GM20431 (cell line): ENCODE results near the gene CYP27B1.
"Not testable (repeated sequence)": the region's sequence is repeated elsewhere in the genome, so short reads cannot be mapped to it uniquely, and the experiment has no call there.

Source experiments
- in situ Hi-C: fragments of 300-500 bp; cut with MseI, MboI; formaldehyde crosslinking; loops from one replicate; pipeline ENCODE4 v1.15.0; 2020; ENCODE audit warnings: low sequenced_read_pairs; ENCODE audit not compliant: unreplicated experiment

Gene CYP27B1

DNA sequence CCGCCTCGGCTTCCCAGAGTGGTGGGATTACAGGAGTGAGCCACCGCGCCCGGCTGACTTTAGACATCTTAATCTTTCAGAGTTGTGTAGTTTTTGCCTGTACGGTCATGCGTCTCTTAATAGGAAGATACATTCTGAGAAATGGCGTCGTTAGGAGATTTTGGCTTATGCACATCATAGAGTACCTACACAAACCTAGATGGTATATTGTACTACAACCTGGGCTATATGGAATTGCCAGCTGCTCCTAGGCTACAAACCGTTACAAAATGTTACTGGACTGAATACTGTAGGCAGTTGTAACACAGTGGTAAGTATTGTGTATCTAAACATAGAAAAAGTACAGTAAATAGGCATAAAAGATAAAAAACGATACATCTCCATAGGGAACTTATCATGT is 17.0 kb upstream of the CYP27B1 start:
- in situ Hi-C loops = no loop called here

DNA sequence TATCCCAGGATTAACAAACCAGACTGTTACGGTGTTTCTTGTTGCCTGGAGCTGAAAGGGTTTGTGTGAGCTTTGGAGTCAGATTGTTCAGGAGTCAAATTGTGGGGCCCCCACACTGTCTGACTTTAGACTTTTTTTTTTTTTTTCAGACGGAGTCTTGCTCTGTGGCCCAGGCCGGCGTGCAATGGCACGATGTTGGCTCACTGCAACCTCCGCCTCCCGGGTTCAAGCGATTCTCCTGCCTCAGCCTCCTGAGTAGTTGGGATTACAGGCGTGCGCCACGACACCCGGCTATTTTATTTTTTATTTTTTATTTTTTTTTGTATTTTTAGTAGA is 16.6 kb upstream of the CYP27B1 start:
- in situ Hi-C loops = no loop called here

DNA sequence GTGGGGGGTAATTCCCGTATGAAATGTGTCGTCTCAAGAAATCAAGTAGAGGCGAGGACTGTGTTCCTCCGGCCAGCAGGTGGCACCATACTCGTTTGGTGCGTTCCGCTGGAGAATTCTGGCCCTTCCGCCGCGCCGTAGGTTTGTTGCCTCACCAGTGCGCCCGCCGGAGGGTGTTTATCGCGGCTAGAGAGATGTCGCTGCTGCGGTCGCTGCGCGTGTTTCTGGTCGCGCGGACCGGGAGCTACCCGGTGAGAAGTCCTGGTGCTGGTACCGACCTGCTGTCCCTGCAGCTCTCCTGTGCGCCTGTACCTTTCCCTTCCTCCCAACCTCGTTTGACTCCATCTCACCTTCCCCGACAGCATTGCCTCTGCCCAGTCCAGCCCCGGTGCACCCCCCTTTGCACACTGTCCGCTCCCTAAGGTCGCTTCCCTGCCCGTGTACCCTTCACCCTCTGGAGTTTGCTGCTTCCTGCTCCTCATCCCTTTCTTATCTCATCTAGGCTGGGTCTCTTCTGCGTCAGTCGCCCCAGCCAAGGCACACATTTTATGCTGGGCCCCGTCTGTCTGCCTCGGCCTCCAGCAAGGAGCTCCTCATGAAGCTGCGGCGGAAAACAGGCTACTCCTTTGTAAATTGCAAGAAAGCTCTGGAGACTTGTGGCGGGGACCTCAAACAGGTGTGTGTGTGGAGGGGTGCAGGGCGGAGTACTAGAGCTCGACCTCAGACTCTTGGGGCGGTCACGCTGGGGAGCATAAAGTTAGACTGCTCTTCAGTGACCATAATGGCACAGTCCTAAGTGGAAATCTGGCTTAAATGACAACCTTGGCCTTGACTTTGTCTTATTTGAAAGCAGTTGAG is 16.0 kb upstream of the CYP27B1 start, which contains the start of gene TSFM:
Gene TSFM, plus strand, starts transcription at position 180 of the 858 bp plus-strand sequence. Its CDS starts 15 bp downstream, at position 195.
- in situ Hi-C loops = no loop called here

DNA sequence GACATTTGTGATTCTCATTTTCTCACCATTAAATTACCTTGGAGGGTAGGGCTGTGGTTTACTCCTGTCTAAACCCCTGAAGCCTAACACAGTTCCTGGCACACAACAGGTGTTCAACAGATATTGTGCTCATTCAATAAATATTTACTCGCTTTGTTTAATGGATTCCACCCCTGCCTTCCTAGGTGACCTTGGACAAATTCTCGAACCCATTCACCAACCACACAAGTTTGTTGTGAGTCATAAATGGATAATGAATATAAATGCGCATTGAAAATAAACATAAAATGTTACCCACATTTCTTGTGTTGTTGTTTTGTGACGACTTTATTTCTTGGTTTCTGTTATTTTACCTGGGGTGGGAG is 15.3 kb upstream of the CYP27B1 start:
- in situ Hi-C loops = no loop called here

DNA sequence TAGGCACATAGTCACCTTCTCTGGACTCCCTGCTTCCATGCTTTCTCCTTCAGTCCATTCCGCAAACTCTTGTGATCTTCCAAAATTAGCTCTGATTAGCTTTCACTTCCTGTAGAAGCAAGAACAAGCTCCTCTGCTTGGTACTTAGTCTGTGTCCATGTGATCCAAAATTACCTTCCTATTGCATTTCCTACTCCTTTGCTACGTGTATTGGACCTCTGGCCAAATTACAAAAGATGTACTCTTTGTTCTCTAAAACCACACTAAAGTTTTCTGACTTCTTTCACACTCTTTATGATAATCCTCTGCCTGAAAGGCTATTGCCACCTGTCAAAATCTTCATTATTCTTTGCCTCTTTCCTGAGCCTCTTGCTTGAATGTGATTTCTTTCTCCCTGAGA is 14.9 kb upstream of the CYP27B1 start:
- in situ Hi-C loops = no loop called here

DNA sequence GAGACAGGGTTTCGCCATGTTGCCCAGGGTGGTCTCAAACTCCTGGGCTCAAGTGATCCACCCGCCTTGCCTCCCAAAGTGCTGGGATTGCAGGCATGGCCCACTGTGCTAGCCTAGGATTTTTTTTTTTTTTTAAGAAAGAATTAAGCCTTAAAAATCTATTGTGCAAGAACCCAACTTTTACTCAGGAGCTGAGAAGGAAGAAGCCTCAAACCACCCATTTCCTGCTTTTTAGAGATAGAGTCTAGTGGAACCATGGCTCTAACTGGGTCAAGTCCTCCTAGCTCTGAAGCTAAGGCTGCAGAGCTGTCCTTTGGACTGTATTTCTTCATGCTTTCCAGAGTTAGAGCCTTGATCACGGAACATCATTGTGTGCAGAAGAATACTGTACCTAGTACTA is 14.4 kb upstream of the CYP27B1 start:
- in situ Hi-C loops = no loop called here

DNA sequence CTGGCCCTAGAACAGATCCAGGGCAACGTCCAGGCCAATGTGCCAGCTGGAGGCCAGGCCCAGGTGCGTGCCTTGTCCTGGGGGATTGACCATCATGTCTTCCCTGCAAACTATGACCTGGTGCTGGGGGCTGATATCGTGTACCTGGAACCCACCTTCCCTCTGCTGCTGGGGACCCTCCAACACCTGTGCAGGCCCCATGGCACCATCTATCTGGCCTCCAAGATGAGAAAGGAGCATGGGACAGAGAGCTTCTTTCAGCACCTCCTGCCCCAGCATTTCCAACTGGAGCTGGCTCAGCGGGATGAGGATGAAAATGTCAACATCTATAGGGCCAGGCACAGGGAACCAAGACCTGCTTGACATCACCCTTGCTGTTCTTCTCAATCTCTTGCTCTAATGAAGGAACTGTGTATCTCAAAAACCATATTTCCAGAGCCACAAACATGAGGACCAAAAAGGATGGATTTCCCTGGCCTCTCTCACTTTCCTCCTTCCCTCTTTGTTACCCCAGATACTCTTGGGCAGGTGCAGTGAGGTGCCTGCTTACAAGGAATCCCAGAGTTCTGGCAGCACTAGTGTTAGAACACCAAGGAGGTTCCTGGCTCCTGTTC is 13.5 kb upstream of the CYP27B1 start:
- in situ Hi-C loops = no loop called here

DNA sequence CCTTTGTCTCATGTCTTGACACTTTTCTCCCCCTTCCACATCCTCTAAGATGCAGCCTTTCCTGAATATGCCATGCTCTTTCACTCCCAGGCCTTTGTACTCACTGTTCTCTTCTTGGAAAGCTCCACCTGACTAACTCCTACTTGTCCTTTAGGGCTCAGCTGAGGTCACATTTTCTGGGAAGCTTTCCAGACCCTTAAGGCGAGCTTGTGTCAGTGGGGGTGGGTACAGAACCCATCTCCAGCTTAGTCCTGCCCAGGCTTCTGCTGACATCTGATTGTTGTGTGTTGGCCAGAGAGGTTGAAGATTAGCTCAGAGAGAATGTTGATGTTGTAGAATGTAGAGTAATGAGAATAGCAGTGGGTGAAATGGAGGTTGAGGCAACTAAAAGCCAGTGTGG is 12.9 kb upstream of the CYP27B1 start:
- in situ Hi-C loops = no loop called here

DNA sequence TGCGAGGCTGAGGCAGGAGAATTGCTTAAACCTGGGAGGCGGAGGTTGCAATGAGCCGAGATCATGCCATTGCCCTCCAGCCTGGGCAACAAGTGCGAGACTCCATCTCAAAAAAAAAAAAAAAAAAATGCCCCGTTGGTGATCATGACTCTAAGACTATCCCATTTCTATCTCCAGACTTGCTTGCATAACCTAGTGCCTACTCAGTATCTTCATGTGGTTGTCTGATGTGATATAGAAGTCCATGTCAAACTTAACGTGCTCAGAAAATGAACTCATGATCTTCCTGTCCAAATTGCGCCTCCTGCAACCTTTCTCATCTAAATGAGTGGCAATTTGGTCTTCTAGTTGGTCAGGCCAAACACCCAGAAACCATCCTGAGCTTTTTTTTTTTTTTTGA is 11.0 kb upstream of the CYP27B1 start:
- in situ Hi-C loops = no loop called here

DNA sequence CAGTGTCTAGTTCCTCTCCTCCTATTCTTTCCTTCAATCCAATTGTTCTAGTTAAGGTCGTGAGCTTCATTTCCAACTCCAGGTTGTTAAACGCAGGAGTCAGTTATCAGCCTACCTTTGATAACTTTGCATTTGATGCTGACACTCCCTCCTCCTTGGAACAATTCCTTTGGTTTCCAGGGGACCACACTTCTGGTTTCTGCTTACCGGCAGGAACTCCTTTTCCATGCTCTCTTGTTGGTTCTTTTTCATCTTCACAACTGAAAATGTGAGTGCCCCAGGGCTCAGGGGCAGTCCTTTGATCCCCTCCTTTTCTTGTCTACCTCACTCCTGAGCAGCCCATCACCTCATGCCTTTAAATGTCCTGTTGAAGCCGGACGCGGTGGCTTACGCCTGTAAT is 10.5 kb upstream of the CYP27B1 start:
- in situ Hi-C loops = no loop called here

DNA sequence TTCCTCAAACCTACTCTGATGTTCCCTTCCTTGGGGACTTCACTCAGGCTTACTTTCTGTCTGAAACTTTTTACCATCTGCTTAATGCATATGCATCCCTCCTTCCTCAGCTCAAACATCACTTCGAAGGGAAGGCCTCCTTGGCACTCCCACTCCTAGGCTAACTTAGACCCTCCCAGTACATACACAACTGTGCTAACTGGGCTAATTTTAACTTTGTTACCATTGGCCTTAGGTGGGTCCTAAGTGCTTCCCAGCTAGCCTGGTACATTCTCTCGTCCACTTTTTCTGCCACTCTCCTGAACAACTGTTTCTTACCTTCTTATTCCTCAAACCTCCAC is 9.3 kb upstream of the CYP27B1 start:
- in situ Hi-C loops = no loop called here

DNA sequence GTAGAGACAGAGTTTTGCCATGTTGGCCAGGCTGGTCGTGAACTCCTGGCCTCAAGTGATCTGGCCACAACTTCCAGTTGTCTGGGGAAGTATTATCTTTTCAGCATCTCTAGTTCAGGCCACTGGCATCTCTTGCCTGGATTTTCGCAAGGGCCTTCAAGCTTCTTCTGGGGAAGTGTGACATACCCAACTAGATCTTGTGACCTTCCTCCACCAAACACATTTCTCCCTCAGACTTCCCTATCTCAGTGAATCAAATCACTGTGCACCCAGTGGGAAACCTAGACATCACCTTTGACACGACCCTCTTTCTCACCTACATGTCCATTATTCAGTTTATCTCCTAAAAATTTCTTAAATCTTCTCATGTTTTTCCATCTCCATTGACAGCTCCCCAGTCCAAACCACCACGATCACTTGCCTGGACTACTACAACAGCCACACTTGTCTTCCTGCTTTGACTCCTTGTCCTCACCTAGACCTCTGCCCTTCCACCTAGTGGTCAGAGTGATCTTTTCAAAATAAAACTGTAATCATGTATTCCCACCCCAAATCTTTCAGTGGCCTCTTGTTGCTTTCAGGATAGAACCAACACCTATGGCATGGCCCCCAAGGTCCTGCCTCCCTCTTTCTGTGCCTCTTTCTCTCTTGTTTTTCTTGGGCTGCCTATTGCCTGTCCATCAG is 8.8 kb upstream of the CYP27B1 start:
- in situ Hi-C loops = no loop called here

DNA sequence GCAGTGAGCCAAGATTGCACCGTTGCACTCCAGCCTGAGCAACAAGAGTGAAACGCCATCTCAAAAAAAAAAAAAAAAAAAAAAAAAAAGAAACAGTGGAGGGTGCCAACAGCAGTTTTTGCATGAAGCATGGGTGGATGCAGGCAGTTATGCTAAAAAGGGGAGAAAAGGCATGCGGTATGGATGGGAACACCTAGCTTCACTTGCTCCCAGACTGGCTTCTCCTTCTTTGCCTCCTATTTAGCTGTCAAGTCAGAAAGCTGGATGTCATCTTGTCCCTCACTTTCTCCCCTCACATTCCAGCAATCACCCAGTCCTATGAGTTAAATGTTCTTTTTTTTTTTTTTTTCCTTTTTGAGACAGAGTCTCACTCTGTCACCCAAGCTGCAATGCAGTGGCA is 8.2 kb upstream of the CYP27B1 start:
- in situ Hi-C loops = no loop called here

DNA sequence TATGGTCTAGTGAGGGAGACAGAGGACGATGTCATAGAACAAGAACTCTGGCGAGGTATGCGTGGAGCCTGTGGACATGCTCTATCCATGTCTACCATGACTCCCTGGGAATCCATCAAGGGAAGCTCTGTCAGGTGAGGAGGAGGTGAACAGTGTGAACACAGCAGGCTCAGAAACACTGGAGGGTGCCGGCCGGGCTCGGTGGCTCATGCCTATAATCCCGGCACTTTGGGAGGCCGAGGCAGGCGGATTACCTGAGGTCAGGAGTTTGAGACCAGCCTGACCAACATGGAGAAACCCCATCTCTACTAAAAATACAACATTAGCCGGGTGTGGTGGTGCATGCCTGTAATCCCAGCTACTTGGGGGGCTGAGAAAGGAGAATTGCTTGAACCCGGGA is 7.8 kb upstream of the CYP27B1 start:
- in situ Hi-C loops = not testable (repeated sequence)

DNA sequence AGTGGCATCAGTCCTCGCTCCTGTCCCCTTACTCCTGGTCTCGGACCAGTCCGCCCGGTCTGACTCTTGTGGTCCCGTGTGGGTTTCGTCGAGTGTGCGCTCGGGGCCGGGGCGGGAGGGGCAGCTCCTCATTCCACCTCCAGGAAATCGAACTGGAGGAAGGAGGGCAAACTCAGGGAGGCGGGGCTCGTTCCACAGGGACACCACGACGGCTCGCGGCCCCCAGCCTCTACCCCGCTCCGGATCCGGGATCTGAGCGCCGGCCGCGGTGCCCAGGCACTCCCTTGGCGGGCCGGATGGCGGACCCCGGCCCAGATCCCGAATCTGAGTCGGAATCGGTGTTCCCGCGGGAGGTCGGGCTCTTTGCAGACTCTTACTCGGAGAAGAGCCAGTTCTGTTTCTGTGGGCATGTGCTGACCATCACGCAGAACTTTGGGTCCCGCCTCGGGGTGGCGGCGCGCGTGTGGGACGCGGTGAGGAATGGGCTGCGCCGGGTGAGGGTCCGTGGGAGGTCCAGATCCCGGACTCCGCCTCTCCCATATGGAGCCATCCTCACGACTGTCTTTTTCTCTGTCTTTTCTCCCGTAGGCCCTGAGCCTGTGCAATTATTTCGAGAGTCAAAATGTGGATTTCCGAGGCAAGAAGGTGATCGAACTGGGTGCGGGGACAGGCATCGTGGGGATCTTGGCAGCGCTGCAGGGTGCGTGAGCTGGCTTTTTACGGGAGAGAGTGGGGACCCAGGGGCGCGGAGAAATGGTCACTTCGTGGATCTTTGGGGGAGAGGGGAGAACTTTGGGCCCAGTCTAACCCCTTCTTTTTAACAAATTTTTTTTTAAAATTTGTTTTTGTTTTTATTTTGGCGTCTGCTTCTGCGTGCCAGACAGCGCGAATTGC is 5.8 kb upstream of the CYP27B1 start, which contains the start of gene EEF1AKMT3:
Gene EEF1AKMT3, plus strand, starts transcription at position 186 of the 894 bp plus-strand sequence. Its CDS starts 111 bp downstream, at position 297.
- in situ Hi-C loops = no loop called here

DNA sequence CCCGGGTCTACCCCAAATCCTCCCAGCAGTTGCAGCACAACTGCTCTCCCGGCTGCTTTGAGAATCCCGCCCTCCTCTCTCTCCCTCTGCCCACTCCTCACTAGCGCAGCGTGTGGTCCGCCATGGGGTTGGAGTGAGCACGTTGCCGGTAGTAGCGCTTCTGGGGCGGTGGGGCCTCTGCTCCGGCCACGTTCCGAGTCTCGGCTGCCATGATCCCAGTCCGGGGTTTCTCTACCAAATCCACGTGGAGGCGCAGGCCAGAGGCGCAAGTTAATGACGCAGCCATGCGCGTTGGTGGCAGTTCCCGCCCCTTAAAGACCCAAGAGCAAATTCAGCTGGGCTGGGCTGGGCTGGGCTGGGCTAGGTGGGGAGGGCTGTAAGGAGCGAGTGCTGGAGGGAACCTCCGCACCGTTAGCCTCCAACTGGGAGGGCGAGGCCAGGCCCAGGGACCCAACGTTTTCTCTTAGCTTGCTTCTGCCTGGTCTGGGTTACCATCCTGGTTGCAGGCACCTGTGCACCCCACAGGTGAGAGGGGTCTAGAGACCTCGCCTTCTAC is 5.1 kb upstream of the CYP27B1 start, which contains the start of gene METTL1:
Gene METTL1, minus strand, starts transcription at position 233 of the 556 bp plus-strand sequence. Its CDS starts 22 bp downstream, at position 211.
- in situ Hi-C loops = no loop called here

DNA sequence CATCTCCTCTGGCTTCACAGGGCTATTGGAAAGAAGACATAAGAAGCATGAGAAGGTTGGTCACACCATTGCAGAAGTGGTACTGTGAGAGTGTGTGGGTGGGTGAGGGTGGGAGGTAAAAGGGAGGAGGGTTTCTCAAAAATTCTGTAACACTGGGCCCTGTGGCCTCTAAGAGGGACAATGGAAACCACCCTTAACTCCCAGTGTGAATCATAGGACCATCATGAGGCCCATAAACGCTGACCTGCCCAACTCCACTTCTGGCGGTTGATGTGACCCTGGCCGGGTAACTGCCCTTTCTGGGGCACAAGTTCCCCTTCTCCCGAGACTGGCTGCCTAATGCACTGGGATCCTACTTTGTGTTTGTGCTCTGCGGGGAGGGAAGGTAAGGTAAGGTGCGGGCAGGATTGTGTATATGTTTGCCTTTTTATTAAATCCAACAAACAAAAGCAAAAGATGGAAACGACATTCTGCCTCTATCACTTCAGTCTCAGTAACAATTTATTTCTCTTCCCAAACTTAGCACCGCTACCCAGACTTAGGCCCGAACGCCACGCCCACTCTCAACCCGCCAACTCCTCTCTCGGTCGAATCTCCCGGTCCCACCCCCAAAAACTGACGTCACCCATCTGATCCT is 4.5 kb upstream of the CYP27B1 start:
- in situ Hi-C loops = no loop called here

DNA sequence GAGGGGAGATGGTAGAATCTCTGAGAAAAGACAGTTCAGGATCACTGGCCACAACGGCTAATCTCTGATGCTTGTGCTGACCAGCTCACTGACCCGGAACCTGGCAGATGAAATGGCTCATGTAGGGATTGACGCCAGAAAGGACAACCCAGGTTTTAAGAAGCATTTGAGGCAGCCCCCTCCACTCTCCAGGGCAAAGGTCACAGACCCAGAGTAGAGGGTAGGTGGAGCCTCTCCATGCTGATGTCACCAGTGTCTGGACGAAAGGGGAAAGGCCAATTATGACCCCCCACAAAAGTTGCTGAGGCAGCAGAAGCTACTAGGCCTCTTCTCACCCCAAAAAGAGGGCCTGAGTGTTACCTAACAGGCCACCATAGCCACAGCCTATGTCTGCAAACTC is 3.9 kb upstream of the CYP27B1 start:
- in situ Hi-C loops = no loop called here

DNA sequence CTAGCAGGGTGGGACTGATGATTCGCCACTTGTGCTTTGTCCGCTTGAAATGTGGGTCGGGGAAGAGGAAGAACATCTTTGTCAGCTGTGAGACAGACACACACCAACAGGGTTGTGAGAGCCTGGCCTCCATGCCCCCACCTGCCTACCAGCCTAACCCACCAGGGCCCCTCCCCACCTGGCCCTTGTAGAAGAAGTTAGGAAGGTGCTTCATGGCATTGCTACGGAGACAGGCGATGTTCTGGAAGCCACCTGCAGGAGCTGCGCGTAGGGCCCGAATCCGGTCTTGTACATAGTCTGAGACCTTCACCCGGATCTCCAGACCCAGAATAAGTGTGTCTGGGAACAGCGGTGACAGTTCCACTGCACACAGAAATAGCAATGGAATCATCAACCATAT is 2.7 kb upstream of the CYP27B1 start:
- in situ Hi-C loops = no loop called here
